GM12878 (cell line): ENCODE data around the gene CYP1B1. TPM values are rescaled to one million over a fixed set of nuclear protein-coding genes. Genes with fewer than 3 reads are reported as not detected.

Experiments
- BRCA1 ChIP-seq: IDR thresholded peaks from 2 replicates; pipeline ENCODE4 v1.6.1; 2011; ENCODE audit warnings: low read depth, low read length, improper control_type of control experiment
- EED ChIP-seq: sonication (generic); IDR thresholded peaks from 2 replicates; pipeline ENCODE4 v1.6.1; 2016; ENCODE audit warnings: antibody characterized with exemption, low read depth
- IKZF1 ChIP-seq: fragments of 450-650 bp; conservative IDR thresholded peaks from 2 replicates; pipeline ENCODE4 v1.6.1; 2017; ENCODE audit warnings: antibody characterized with exemption, mild to moderate bottlenecking
- LARP7 ChIP-seq: fragments of 450-650 bp; IDR thresholded peaks from 2 replicates; pipeline ENCODE4 v1.6.1; 2017; ENCODE audit warnings: mild to moderate bottlenecking
- PAX5 ChIP-seq: IDR thresholded peaks from 2 replicates; pipeline ENCODE4 v1.6.1; 2011; ENCODE audit warnings: low read depth, low read length, borderline replicate concordance
- POLR2AphosphoS5 ChIP-seq: IDR thresholded peaks from 2 replicates; pipeline ENCODE4 v1.6.1; 2011; ENCODE audit warnings: mild to moderate bottlenecking, low read length, inconsistent platforms
- RAD21 ChIP-seq: IDR thresholded peaks from 2 replicates; pipeline ENCODE4 v1.6.1; 2011; ENCODE audit warnings: mild to moderate bottlenecking, low read depth, low read length, moderate library complexity; ENCODE audit not compliant: insufficient read depth
- RBBP5 ChIP-seq: fragments of 200-600 bp; sonication (generic); conservative IDR thresholded peaks from 2 replicates; pipeline ENCODE4 v1.6.1; 2016
- SPI1 ChIP-seq: IDR thresholded peaks from 2 replicates; pipeline ENCODE4 v1.6.1; 2011; ENCODE audit warnings: low read depth, mild to moderate bottlenecking, low read length, moderate library complexity, borderline replicate concordance; ENCODE audit not compliant: insufficient read depth
- SUZ12 ChIP-seq: fragments of 200-600 bp; sonication (generic); IDR thresholded peaks from one replicate; pipeline ENCODE4 v1.6.1; 2018; ENCODE audit warnings: antibody characterized with exemption, mild to moderate bottlenecking; ENCODE audit not compliant: unreplicated experiment
- ZNF384 ChIP-seq: IDR thresholded peaks from 2 replicates; pipeline ENCODE4 v1.6.1; 2012; ENCODE audit warnings: low read depth, mild to moderate bottlenecking, low read length, improper control_type of control experiment, borderline replicate concordance
- polyA plus RNA-seq, 11 experiments: library from polyadenylated mRNA; depleted of rRNA in 4 of 11; unstranded in 6 of 11; stranded (reverse) in 5 of 11; fragments of >200 nt; fragmentation: Nextera tagmentation in 4 of 11; fragmentation: Illumina TruSeq in 1 of 11; extraction: Ambion mirVana in 4 of 11; extraction: Trizol in 1 of 11; gene quantifications; 1 replicate in 1 of 11; 2 replicates in 10 of 11; pipeline versions ENCODE4 v1.2.1 to v1.2.3, GENCODE V29; 2011 to 2016; ENCODE audit warnings: inconsistent platforms in 2 of 11, missing spikeins in 2 of 11, low read depth in 1 of 11
- total RNA-seq, 4 experiments: library from RNA; depleted of rRNA in 3 of 4; stranded (reverse); fragments of >200 nt in 3 of 4; fragmentation: Illumina TruSeq in 1 of 4; extraction: Trizol in 1 of 4; gene quantifications; 2 replicates each; pipeline versions ENCODE4 v1.2.1 to v1.2.3, GENCODE V29; 2013 to 2021
- TF ChIP-seq, protein P1 (sequence below): fragments of 450-650 bp; formaldehyde crosslinking; IDR thresholded peaks from 2 replicates; pipeline ENCODE4 v1.5.0; 2022; ENCODE audit warnings: mild to moderate bottlenecking, missing genetic modification characterization
- TF ChIP-seq, protein P2 (sequence below): fragments of 450-650 bp; IDR thresholded peaks from 2 replicates; pipeline ENCODE4 v1.6.1; 2017; ENCODE audit warnings: mild to moderate bottlenecking, moderate library complexity
- TF ChIP-seq, protein P3 (sequence below): fragments of 450-650 bp; IDR thresholded peaks from 2 replicates; pipeline ENCODE4 v1.6.1; 2017; ENCODE audit warnings: borderline replicate concordance
- TF ChIP-seq, protein P4 (sequence below): IDR thresholded peaks from 2 replicates; pipeline ENCODE4 v1.6.1; 2011; ENCODE audit warnings: low read depth, mild to moderate bottlenecking, low read length, moderate library complexity, borderline replicate concordance; ENCODE audit errors: extremely low read depth
- TF ChIP-seq, protein P5 (sequence below): fragments of 450-650 bp; IDR thresholded peaks from 2 replicates; pipeline ENCODE4 v1.6.1; 2017; ENCODE audit warnings: mild to moderate bottlenecking, low read depth, inconsistent platforms; ENCODE audit not compliant: poor library complexity, severe bottlenecking

The CYP1B1 gene
- total and polyA plus RNA-seq, 10 of the 15 experiments (the other 5 are each of a cell fraction or from before 2014, with no cell fraction given) = 0.35 to 29.7 (median 3.4) TPM

DNA sequence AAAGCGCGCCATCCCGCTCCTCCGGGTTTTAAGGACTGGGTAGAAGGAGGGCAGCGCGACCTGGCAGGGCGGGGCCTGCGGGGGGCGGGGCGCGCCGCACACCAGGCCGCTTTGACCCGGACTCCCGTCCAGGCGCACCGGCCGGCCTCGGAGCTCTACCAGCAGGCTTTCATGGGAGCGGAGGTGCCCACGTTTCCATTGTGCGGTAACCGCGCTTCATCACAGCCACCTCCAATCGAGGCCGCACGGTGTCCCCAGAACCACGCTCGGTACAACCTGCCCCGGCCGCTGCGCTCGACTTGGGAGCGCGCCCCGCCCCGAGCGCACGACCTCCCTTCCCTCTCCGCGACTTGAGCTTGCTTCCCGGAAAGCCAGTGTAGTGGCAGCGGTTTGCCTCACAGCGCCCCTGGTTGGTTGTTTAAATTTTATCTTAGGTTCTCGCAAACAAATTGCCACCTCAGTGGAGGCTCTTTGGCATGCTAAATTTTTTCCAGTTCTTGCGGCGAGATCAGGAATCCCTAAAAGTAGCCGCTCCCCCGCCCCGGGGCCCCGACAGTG is 280 bp upstream of the CYP1B1 start (continued):
- TF ChIP-seq, protein P1, sequence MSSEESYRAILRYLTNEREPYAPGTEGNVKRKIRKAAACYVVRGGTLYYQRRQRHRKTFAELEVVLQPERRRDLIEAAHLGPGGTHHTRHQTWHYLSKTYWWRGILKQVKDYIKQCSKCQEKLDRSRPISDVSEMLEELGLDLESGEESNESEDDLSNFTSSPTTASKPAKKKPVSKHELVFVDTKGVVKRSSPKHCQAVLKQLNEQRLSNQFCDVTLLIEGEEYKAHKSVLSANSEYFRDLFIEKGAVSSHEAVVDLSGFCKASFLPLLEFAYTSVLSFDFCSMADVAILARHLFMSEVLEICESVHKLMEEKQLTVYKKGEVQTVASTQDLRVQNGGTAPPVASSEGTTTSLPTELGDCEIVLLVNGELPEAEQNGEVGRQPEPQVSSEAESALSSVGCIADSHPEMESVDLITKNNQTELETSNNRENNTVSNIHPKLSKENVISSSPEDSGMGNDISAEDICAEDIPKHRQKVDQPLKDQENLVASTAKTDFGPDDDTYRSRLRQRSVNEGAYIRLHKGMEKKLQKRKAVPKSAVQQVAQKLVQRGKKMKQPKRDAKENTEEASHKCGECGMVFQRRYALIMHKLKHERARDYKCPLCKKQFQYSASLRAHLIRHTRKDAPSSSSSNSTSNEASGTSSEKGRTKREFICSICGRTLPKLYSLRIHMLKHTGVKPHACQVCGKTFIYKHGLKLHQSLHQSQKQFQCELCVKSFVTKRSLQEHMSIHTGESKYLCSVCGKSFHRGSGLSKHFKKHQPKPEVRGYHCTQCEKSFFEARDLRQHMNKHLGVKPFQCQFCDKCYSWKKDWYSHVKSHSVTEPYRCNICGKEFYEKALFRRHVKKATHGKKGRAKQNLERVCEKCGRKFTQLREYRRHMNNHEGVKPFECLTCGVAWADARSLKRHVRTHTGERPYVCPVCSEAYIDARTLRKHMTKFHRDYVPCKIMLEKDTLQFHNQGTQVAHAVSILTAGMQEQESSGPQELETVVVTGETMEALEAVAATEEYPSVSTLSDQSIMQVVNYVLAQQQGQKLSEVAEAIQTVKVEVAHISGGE (CRISPR knock-in tag) = no peak
- TF ChIP-seq, protein P2, sequence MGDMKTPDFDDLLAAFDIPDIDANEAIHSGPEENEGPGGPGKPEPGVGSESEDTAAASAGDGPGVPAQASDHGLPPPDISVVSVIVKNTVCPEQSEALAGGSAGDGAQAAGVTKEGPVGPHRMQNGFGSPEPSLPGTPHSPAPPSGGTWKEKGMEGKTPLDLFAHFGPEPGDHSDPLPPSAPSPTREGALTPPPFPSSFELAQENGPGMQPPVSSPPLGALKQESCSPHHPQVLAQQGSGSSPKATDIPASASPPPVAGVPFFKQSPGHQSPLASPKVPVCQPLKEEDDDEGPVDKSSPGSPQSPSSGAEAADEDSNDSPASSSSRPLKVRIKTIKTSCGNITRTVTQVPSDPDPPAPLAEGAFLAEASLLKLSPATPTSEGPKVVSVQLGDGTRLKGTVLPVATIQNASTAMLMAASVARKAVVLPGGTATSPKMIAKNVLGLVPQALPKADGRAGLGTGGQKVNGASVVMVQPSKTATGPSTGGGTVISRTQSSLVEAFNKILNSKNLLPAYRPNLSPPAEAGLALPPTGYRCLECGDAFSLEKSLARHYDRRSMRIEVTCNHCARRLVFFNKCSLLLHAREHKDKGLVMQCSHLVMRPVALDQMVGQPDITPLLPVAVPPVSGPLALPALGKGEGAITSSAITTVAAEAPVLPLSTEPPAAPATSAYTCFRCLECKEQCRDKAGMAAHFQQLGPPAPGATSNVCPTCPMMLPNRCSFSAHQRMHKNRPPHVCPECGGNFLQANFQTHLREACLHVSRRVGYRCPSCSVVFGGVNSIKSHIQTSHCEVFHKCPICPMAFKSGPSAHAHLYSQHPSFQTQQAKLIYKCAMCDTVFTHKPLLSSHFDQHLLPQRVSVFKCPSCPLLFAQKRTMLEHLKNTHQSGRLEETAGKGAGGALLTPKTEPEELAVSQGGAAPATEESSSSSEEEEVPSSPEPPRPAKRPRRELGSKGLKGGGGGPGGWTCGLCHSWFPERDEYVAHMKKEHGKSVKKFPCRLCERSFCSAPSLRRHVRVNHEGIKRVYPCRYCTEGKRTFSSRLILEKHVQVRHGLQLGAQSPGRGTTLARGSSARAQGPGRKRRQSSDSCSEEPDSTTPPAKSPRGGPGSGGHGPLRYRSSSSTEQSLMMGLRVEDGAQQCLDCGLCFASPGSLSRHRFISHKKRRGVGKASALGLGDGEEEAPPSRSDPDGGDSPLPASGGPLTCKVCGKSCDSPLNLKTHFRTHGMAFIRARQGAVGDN = no peak
- TF ChIP-seq PAX5 (no peak), ZNF384 (no peak), IKZF1 (no peak; the same call in 1 of the 2 replicates), RAD21 (peak; percentile 53), LARP7 (no peak), RBBP5 (no peak), SUZ12 (no peak), POLR2AphosphoS5 (peak; percentile 44), BRCA1 (no peak), SPI1 (no peak), EED (no peak; the same call in 1 of the 2 replicates)
- TF ChIP-seq, protein P3, sequence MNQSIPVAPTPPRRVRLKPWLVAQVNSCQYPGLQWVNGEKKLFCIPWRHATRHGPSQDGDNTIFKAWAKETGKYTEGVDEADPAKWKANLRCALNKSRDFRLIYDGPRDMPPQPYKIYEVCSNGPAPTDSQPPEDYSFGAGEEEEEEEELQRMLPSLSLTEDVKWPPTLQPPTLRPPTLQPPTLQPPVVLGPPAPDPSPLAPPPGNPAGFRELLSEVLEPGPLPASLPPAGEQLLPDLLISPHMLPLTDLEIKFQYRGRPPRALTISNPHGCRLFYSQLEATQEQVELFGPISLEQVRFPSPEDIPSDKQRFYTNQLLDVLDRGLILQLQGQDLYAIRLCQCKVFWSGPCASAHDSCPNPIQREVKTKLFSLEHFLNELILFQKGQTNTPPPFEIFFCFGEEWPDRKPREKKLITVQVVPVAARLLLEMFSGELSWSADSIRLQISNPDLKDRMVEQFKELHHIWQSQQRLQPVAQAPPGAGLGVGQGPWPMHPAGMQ = no peak
- TF ChIP-seq, protein P4, sequence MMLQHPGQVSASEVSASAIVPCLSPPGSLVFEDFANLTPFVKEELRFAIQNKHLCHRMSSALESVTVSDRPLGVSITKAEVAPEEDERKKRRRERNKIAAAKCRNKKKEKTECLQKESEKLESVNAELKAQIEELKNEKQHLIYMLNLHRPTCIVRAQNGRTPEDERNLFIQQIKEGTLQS = no peak
- TF ChIP-seq, protein P5, sequence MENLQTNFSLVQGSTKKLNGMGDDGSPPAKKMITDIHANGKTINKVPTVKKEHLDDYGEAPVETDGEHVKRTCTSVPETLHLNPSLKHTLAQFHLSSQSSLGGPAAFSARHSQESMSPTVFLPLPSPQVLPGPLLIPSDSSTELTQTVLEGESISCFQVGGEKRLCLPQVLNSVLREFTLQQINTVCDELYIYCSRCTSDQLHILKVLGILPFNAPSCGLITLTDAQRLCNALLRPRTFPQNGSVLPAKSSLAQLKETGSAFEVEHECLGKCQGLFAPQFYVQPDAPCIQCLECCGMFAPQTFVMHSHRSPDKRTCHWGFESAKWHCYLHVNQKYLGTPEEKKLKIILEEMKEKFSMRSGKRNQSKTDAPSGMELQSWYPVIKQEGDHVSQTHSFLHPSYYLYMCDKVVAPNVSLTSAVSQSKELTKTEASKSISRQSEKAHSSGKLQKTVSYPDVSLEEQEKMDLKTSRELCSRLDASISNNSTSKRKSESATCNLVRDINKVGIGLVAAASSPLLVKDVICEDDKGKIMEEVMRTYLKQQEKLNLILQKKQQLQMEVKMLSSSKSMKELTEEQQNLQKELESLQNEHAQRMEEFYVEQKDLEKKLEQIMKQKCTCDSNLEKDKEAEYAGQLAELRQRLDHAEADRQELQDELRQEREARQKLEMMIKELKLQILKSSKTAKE = no peak
